Left lung (tissue), 10 donors: ENCODE measurements around the gene PTPN13. TPM values are rescaled to one million over a fixed set of nuclear protein-coding genes. Genes with fewer than 3 reads are reported as not detected.

Experiments used
- ATAC-seq: fragments of 200-7000 bp; cut with Tn5 transposase; one replicate; pipeline ENCODE4 v1.9.1; 2020; ENCODE audit warnings: moderate library complexity
- DNase-seq, 4 donors: peaks; one replicate each; pipeline ENCODE4 v3.0.0-alpha.2; 2013 to 2020
- H3K27ac ChIP-seq, 2 donors: fragments of 200-600 bp; sonication (generic) in 1 of 2; one replicate each; pipeline versions ENCODE4 v1.5.0 to v1.8.0; 2020 to 2021
- H3K27me3 ChIP-seq, 2 donors: fragments of 200-600 bp; sonication (generic) in 1 of 2; one replicate each; pipeline versions ENCODE4 v1.5.0 to v1.8.0; 2020 to 2021
- H3K36me3 ChIP-seq, 2 donors: fragments of 200-600 bp; sonication (generic) in 1 of 2; one replicate each; pipeline versions ENCODE4 v1.5.0 to v1.8.0; 2020 to 2021
- H3K4me1 ChIP-seq, 2 donors: fragments of 200-600 bp; one replicate each; pipeline ENCODE4 v1.8.0; 2021
- H3K4me3 ChIP-seq, 2 donors: fragments of 200-600 bp; sonication (generic) in 1 of 2; one replicate each; pipeline versions ENCODE4 v1.5.0 to v1.8.0; 2020 to 2021; ENCODE audit warnings: mild to moderate bottlenecking in 1 of 2
- H3K9me3 ChIP-seq, 2 donors: fragments of 200-600 bp; sonication (generic) in 1 of 2; one replicate each; pipeline versions ENCODE4 v1.5.0 to v1.8.0; 2020 to 2021
- intact Hi-C, 2 donors: fragments of 100-400 bp; cut with DNase I; formaldehyde crosslinking; loops; one replicate each; pipeline versions ENCODE4 v1.11.2 to v1.14.2; 2022
- polyA plus RNA-seq, 6 donors: library from polyadenylated mRNA; unstranded; fragments of 120-200 nt; gene quantifications; one replicate each; pipeline ENCODE4 v1.2.1, GENCODE V29; 2013; ENCODE audit not compliant: insufficient read length in 6 of 6
- total RNA-seq, 2 donors: library from RNA; stranded (reverse); fragmentation: NEBNext Ultra II Directional; extraction: Animal tissue kit (Norgen Biotek cat#: 25700); gene quantifications; one replicate each; pipeline ENCODE4 v1.2.1, GENCODE V29; 2021
- TF ChIP-seq, protein P1 (sequence below), 2 donors: fragments of 200-600 bp; sonication (generic) in 1 of 2; IDR thresholded peaks; one replicate each; pipeline versions ENCODE4 v1.5.0 to v1.8.0; 2021; ENCODE audit warnings: antibody characterized with exemption in 2 of 2
- donor health status: DM: no; HTN: yes; CAD: no.
- donor health status: DM: no; HTN: no; CAD: no.

The PTPN13 gene
- total and polyA plus RNA-seq, 8 donors, result 59.0 to 159 (median 95.6) TPM

DNA sequence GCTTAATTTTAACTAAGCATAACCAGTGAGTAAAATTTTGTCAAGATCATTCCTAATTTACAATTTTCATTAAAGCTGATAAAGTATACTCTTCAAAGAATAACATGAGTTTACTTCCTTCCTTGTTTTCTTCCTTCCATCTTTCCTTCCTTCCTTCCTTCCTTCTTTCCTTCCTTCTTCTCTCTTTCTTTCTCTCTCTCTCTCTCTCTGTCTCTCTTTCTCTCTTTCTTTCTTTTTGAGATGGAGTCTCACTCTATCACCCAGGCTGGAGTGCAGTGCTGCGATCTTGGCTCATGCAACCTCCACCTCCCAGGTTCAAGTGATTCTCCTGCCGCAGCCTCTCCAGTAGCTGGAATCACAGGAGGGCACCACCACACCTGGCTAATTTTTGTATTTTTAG, 42.7 kb upstream of the PTPN13 start:
- Histone ChIP-seq H3K4me3 (no peak overlapping the region), H3K27ac (no peak overlapping the region), H3K9me3 (no peaks in the 10 kb centered on the region), H3K36me3 (no peaks in the 10 kb centered on the region), H3K27me3 (peaks cover 0 to 6% of the 10 kb centered on the region in 2 donors), H3K4me1 (peaks cover 0 to 10% of the 10 kb centered on the region in 2 donors)
- no peak for ATAC-seq
- no peak for DNase-seq
- intact Hi-C loops, result no loop called here
- TF ChIP-seq, protein P1, sequence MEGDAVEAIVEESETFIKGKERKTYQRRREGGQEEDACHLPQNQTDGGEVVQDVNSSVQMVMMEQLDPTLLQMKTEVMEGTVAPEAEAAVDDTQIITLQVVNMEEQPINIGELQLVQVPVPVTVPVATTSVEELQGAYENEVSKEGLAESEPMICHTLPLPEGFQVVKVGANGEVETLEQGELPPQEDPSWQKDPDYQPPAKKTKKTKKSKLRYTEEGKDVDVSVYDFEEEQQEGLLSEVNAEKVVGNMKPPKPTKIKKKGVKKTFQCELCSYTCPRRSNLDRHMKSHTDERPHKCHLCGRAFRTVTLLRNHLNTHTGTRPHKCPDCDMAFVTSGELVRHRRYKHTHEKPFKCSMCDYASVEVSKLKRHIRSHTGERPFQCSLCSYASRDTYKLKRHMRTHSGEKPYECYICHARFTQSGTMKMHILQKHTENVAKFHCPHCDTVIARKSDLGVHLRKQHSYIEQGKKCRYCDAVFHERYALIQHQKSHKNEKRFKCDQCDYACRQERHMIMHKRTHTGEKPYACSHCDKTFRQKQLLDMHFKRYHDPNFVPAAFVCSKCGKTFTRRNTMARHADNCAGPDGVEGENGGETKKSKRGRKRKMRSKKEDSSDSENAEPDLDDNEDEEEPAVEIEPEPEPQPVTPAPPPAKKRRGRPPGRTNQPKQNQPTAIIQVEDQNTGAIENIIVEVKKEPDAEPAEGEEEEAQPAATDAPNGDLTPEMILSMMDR (IDR thresholded peaks at IDR 0.05), result no peak

DNA sequence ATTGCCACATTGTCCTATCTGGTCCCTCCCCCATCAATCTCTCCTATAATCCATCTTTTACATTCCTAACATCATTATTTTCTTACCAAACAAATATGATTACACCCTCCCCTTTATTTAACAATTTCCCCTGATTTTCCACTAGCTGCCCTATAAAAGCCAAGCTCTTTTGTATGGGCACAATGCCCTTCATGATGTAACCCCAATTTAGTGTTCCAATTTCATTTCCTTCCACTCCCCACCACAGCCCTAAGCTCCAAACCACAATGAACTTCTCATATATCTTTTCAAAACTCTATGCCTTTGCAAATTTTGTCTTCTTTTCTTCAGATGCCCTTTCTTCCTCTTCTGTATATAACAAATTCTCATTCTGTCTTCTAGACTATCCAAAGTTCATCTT, 39.5 kb upstream of the PTPN13 start:
- peaks cover 0 to 6% of the 10 kb centered on the region in 2 donors for H3K27me3 ChIP-seq
- TF ChIP-seq, protein P1 (IDR thresholded peaks at IDR 0.05), result no peak
- no peak overlapping the region for H3K27ac ChIP-seq
- no peaks in the 10 kb centered on the region for H3K36me3 ChIP-seq
- ATAC-seq (peak; percentile 33), DNase-seq (no peak)
- no peaks in the 10 kb centered on the region for H3K9me3 ChIP-seq
- H3K4me1 ChIP-seq, result peaks cover 0 to 18% of the 10 kb centered on the region in 2 donors
- H3K4me3 ChIP-seq, result no peak overlapping the region
- intact Hi-C loops, result no loop called here

DNA sequence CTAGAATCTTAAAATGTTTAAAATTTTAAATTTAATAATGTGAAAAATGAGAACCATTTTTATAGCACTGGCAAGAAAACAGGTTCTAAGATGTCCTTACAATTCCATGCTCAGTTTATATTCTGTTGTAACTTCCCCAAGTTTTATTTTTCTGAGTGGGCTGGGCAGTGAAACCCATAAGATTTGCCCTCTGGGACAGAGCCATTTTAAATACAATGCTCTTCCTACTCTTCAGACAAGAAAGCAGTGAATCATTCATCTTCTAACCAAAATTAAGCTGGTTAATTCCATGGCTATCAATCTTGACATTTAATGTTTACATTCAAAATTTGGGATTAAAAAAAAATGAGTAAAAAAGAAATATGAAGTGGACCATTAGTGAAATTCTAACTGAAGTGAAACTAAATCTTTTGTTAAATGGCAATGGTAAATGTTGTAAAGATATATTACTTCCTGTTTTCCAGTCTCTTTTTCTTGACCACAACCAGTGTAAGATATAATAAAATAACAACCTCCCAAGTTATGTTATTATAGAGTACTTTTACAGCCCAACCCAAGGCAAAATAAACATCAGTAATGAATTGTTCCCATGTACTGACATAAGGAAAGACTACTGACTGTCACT, 37.2 kb upstream of the PTPN13 start:
- TF ChIP-seq, protein P1 (IDR thresholded peaks at IDR 0.05), result no peak
- intact Hi-C loops, result no loop called here
- Histone ChIP-seq H3K4me1 (peaks cover 5 to 24% of the 10 kb centered on the region in 2 donors), H3K36me3 (no peaks in the 10 kb centered on the region), H3K27me3 (peaks cover 0 to 6% of the 10 kb centered on the region in 2 donors), H3K9me3 (no peaks in the 10 kb centered on the region), H3K27ac (no peak overlapping the region), H3K4me3 (no peak overlapping the region)
- ATAC-seq (no peak), DNase-seq (no peak)

DNA sequence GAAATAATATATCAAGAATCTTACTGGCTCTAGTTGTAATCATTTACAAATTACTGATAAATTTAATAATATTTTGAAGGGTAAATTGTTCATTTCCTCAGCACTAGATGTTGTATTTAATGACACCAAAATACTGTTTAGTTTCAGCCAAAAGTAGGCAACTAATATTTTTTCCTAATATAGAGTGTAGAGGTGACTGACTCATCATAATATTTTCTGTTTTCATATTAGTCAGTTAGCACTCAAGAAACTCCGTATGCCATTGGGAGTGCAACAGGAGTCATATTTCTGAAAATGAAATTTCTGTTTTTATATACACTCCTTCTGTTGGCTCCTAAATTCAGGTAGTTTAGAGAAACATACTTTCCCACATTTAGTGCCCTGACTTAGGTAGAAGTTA, 36.6 kb upstream of the PTPN13 start:
- Histone ChIP-seq H3K27ac (no peak overlapping the region), H3K9me3 (no peaks in the 10 kb centered on the region), H3K4me3 (no peak overlapping the region), H3K4me1 (peaks cover 5 to 24% of the 10 kb centered on the region in 2 donors), H3K27me3 (peaks cover 0 to 6% of the 10 kb centered on the region in 2 donors), H3K36me3 (no peaks in the 10 kb centered on the region)
- TF ChIP-seq, protein P1 (IDR thresholded peaks at IDR 0.05), result no peak
- ATAC-seq (no peak), DNase-seq (no peak)
- intact Hi-C loops, result no loop called here

DNA sequence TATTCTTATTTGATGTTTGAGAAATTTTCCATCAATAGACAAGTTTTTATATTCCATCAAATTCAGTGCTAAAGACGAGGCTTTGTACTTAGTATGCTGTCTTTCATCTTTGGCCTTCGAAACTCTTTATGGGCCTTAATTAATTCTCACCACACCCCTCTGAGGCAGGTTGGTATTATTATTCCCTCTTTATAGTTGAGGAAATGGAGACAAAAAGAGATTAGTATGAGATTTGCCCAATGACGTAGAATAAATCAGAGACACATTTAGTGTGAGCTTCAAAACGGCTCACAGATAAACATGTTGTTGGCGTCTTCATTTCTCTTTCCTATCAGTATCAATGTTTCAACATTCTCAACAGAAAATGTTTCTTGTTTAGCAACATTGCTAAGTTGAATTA, 35.9 kb upstream of the PTPN13 start:
- no peaks in the 10 kb centered on the region for H3K9me3 ChIP-seq
- intact Hi-C loops, result no loop called here
- no peak overlapping the region for H3K4me3 ChIP-seq
- TF ChIP-seq, protein P1 (IDR thresholded peaks at IDR 0.05), result no peak
- H3K4me1 ChIP-seq, result peaks cover 5 to 24% of the 10 kb centered on the region in 2 donors
- H3K27ac ChIP-seq, result no peak overlapping the region
- H3K27me3 ChIP-seq, result peaks cover 0 to 3% of the 10 kb centered on the region in 2 donors
- ATAC-seq (no peak), DNase-seq (no peak)
- no peaks in the 10 kb centered on the region for H3K36me3 ChIP-seq
